DMS79 treated with DMSO at 0.1 percent for 48 hours (cell line): ENCODE measurements around the gene CHMP5.

ENCODE experiments used
- DNase-seq: peaks from one replicate; lab custom pipeline; 2025; lab: John Stamatoyannopoulos, UW

Gene CHMP5

GRCh38 chr9:33264473-33265177 is at the start of gene CHMP5, which contains the start of gene BAG1:
Gene CHMP5, plus strand, starts transcription at chr9:33265049. Its CDS starts 30 bp downstream, at chr9:33265079.
Gene BAG1, minus strand, starts transcription at chr9:33264708.
- peak; percentile 98 for DNase-seq

DNA sequence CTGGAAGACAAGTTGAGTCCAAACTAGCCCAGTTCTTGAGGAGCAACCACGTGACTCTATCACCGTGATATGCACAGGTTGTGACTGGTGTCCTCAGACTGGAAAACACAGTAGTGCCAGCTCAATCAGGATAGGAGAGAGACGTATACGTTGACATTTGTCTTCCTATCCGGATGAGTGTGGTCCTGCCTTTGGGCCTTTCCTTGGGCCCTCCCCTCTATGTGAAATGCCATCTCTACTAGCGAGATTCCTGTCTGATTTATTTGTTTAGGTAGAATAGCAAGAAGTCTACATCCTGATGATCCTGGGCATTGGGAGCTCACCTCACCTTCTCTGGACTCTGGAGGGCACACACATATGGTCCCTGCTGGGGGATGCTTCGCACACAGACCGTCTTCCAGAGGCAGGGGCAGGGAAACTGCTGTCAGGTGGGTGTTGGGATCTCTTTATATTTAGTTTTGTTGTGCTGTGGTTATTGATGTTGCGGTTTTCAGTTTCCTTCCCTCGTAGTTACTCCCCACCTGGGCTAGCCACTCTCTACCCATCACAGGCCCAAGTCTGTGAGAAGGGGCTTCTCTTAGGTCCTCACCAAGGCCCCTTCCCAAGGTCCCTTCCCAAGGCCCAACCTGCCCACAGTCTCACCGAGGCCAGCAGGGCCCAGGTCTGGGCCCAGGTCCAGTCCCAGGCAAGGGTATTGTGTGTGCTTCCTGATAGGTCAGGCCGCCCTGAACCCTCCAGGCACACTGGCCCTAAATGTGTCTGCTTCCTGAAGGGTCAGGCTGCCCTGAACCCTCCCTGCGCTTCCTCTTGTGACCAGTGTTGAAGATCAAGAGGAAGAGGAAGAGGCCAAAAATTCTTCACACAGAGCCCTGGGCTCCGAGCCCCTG is 43.9 kb upstream of the CHMP5 start:
- DNase-seq = no peak

DNA sequence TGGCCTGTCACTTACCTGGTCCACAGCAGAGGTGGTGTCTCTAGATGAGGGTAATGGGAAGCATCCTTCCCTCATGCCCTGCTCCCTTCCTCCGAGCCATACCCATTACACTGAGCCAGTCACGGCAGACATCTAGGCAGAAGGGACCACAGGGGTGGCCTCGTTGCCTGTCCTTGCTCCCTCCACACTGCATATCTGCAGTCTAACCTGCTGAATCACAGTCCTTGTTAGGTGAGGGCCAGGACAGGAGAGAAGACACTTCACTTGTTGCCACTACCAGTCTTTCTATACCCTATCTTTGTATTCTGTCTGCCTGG is 43.3 kb upstream of the CHMP5 start:
- no peak for DNase-seq

- DNase-seq = no peak
Observed at GRCh38 chr9:33222031-33222430, 42.8 kb upstream of the CHMP5 start.

- DNase-seq = no peak
Observed at GRCh38 chr9:33223696-33224095, 41.2 kb upstream of the CHMP5 start.

GRCh38 chr9:33225319-33226147 is 39.3 kb upstream of the CHMP5 start:
- DNase-seq = peak; percentile 67

DNA sequence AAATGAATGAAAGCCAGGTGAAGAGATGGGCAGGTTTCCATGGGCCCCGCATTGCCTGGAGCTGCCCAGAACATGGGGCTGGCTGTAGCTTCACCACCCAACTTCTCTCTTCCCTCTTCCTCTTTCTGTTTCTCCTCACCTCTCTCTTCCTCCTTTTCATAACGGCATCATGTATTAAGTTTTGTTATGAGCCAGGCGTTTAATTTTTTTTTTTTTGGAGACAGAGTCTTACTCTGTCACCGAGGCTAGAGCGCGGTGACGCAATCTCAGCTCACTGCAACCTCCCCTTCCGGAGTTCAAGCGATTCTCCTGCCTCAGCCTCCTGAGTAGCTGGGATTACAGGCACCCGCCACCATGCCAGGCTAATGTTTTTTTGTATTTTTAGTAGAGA is 37.8 kb upstream of the CHMP5 start:
- no peak for DNase-seq

DNA sequence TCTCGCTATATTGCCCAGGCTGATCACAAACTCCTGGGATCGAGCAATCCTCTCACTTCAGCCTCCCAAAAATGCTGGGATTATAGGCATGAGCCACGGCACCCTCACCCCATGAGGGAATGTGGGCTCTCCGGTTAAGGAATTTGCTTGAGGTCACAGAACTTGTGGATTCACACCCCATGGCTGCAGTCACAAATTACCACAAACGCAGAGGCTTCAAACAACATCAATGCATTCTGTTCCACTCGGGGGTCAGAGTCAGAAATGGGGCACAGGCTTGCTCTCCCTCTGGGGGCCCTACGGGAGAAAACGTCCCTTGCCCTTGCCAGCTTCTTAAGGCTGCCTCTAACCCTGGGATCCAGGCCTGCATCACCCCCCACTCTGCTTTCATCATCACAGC is 37.1 kb upstream of the CHMP5 start:
- no peak for DNase-seq

GRCh38 chr9:33228606-33229005 is 36.2 kb upstream of the CHMP5 start:
- no peak for DNase-seq

- peak; percentile 97 for DNase-seq
Observed at GRCh38 chr9:33229359-33230114, 35.3 kb upstream of the CHMP5 start.

GRCh38 chr9:33230756-33231622 is 33.9 kb upstream of the CHMP5 start:
- no peak for DNase-seq

DNA sequence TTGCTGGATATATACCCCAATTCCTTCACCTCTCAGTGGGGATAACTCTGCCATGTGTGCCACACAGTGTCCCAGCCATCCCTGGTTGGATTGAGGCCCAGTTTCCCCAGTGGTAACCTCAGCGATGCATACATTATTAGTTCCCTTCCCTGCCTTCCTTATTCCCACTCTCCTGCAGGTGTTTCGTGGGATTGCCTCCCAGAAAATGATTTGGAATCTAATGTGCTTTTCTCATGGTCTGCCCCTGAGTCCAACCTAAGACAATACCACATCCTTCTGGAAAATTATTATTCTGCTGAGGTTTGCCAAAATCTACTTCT is 33.3 kb upstream of the CHMP5 start:
- DNase-seq = no peak

DNA sequence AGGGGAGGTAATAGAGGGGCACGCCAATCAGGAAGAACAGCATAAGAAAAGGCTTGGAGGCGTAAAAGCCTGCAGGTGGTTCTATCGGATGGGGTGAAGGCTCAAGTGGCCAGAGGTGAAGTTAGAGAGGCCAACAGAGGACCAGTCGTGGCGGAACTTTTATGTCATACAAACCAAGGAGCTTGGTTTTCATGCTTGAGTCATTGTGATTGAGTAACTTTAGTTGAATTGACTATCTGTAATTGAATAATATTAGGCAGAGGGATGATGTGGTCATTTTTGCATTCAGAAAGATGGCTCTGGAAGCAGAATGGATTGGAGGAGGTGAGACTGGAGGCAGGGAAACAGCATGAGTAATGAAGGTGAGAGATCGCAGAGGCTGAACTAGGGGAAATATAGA is 32.0 kb upstream of the CHMP5 start:
- DNase-seq = no peak

GRCh38 chr9:33233626-33234342 is 31.1 kb upstream of the CHMP5 start:
- peak; percentile 90 for DNase-seq

GRCh38 chr9:33234511-33235467 is 30.1 kb upstream of the CHMP5 start:
- peak; percentile 40 for DNase-seq

- DNase-seq = no peak
Observed at GRCh38 chr9:33236571-33236970, 28.3 kb upstream of the CHMP5 start.

GRCh38 chr9:33239921-33240320 is 24.9 kb upstream of the CHMP5 start, which contains the start of gene SPINK4:
Gene SPINK4, plus strand, starts transcription at chr9:33240167. Its CDS starts 42 bp downstream, at chr9:33240209.
- no peak for DNase-seq

DNA sequence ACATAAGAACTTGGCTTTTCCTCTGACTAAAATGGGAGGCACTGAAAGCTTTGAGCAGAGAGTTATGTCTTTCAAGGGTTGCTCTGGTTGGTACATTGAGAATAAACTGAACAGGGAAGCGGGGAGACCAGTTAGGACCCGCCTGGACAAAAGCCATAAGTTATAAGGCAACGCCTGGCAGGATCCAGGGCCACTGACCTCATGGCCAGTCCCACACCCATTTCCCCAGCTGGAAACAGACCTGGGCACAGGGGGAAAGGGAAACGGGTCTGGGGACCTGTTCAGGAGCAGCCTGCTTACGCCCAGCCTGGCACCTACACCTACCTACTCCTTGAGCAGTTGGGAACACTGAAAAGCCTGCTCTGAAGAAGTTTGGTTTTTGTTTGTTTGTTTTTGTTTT is 23.6 kb upstream of the CHMP5 start:
- no peak for DNase-seq

DNA sequence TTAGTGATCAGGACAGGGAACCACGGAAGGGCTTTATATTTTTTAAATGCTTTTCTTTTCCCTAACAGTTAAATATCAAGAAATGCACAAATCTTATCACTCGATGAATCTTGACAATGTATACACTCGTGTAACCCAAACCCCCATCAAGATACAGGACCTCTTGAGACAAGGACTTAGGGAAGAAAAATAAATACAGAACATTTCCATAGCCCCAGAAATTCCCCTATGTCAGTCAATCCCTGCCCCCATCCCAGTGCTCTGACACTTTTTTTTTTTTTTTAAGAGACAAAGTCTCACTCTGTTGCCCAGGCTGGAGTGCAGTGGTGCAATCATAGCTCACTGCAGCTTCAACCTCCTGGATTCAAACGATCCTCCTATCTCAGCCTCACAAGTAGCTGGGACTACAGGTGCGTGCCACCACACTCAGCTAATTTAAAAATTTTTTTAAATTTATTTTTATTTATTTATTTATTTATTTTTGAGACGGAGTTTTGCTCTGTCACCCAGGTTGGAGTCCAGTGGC is 22.2 kb upstream of the CHMP5 start:
- DNase-seq = no peak
